GM19372 (cell line): Measurements from ENCODE around the gene VPS4A.

Source experiments
- ATAC-seq: cut with Tn5 transposase; IDR thresholded peaks from one replicate; pipeline ENCODE4 v1.9.1; 2021; ENCODE audit warnings: mild to moderate bottlenecking, low read depth, moderate library complexity; ENCODE audit not compliant: unreplicated experiment

VPS4A gene

DNA sequence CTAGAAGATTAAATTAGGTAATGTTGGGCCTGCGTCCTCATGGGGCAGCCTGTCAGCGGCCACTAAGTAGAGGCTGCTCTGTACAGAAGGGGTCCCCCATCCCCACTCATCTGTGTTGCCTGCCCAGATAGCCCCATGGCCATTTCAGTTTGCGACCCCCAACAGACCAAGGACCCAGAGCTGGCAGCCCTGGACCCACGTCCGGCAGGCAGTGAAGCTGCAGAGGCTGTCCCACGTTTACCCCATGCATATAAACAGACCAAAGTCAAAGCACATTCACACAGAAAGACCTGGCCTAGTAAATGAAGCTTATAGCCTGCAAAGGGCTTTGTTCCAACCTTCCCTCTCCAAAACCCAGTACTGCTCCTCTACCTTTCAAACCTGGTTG is 14.6 kb downstream of the VPS4A start:
- ATAC-seq: no peak

DNA sequence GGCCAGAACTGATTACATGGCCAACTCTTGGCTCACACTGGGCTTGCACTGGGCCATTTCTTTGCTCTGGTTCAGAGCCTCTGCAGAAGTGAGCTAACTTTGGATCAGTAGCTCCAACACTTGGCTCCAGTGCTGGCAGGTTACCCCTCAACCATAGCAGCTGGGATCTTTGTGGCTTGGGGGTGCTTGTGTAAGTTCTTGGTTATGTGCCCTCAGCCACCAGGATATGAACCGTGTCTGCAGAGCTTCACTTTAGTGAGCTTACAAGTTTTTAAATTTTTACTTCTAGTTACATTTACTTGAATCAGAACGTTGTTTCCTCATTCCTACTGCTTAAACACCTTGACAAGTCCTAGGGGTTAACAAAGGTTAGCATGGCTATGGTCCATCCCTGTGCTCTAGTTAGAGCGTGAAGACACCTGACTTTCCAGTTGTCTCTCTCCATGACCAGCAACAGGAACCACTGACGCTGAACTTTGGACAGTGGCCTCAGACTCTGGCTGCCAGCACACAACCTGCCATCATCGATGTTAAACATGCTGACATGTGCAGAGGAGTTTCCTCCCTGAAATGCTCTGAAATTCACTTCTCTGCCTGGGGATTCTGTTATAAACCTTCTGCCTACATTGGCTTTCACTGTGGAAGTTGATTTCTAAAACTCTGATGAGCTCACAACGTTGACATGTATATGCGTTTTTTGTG is 15.2 kb downstream of the VPS4A start:
- no peak for ATAC-seq

DNA sequence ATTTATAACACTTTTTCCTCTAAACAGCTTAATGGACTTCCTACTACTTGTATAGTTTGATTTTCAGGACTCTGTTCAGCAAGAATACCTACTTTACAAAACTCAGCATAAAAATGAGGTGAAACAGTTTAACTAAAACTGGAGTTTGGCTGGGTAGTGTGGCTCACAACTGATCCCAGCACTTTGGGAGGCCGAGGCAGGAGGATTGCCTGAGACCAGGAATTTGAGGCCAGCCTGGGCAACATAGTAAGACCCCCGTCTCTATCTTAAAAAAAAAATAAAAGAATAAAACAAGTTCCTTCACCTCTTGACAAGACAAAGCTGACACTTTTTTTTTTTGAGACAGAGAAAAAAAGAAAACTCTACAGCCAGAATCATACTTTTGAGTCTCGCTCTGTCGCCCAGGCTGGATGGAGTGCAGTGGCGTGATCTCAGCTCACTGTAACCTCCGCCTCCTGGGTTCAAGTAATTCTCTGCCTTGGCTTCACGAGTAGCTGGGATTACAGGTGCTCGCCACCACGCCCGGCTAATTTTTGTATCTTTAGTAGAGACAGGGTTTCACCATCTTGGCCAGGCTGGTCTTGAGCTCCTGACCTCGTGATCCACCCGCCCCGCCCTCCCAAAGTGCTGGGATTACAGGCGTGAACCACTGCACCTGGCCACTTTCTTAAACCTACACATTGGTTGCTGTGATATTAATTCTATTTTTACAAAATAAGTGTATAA is 16.6 kb downstream of the VPS4A start:
- no peak for ATAC-seq

DNA sequence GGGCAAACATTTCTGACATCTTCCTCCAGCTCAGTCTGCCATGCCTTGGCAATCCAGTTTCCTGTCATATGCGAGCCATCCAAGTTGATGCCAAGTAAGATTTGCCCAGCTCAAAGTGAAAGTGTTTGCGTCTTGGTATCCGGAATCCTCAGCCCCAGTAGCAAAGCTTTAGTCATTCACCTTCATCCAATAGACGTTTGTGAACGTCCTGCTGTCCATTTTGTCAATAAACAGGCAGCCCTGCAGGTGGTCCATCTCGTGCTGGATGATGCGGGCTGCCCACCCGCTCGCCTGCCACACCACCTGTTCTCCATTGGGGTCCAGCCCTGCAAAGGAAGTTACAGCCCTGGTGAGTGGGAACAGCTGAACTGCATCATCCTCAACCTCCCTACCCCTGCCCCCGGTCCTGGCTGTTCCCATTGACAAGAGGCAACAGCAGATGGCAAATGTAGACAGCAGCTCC is 17.7 kb downstream of the VPS4A start:
- ATAC-seq: no peak

DNA sequence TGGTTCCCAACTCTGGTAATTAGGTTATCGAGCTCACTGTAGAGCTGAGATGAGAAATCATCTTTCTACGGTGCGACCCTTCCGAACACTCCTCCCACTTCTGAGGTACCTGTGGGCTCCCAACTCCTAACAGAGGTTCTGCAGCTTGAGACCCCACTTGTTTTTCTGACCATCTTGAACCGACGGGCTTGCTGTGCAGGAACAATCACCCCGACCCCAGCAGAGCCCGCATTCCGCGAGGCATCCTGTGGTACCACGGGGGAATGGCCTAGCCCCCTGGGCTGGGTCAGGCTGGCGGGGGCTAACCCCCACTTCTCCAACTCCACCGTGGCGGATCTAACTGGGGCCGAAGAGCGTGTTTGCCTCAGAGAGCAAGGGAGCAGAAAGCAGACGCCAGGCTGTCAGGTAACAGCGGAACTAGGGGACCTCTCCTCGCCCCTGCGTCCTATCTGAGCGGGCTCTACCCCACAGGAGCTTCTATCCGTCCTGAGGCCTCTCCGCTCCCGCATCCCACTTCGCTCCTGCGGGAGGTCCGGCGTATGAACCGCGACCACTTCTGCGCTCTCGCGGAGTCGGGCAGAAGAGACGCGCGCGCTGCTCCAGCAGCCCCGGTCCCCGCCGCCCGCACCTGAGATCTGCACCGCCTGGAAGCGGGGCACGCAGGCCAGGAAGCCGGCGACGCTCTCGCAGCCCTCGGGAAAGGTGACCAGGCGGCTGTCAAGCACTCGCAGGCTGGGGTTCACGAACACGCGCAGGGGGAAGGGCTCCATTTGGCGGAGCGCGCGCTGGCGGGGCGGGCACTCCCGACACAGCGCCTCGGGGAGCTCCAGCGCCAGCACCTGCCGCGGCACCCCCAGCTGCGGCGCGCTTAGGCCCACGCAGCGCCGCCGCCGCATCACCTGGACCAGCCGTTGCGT is 18.5 kb downstream of the VPS4A start:
- ATAC-seq: peak; percentile 36

DNA sequence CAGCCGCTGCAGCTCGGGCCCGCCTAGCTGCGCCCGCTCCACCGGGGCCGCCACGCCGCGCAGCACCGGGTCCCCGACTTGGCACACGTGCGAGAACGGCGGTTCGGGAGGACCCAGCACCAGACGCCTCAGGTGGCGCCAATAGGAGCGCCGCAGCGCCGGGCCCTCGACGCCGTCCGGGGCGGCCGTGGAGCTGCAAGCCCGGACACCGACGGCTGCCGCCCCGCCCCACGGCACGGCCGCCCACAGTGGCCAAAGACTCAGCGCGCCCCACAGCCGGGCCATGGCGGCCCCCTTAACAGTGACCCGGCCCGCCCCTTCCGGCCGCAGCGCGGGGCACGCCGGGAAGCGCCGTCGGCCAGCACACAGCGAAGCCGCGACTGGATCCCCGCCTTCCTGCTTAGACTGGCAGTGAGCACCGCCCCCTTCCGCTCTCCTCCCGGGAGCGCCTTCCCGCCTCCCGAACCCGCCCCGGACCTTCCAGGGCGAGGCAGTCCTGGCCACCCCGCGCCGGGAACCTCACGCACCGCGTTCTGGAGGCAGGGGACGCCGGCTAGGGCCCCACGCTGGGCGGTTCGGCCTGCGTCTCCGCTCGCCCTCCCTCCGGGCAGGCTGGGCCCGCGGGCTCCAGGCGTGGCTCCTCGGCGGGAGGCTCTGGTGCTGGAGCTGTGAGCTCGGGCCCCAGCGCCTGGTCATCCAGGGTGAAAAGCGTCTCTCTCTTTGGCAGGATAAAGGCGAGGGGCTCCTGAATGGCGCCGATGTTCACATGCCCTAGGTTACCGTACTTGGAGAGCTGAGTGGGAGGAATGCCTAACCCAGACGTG is 19.3 kb downstream of the VPS4A start, which contains the start of gene PDF:
TSS of gene PDF (minus strand) at position 303 of the 824 bp plus-strand sequence. CDS start at position 285, 18 bp downstream.
- peak; percentile 90 for ATAC-seq

DNA sequence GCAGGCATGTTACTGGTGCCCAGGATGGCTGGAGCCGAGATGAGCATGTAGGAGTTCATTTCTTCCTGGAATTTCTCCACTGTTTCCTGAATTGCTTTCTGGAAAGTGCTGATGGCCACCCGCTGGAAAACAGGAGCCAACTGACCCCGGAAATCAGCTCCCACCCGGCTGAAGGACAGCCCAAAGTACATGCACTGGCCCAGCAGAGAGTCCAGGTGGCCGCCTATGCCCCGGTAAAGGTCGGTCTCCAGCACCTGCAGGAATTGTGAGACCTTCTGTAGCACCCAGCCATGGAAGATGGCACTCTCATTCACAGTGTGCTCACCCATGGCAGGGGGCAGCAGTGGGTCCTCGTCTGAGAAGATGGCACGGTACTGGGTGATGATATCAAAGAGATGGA is 23.5 kb downstream of the VPS4A start:
- no peak for ATAC-seq

DNA sequence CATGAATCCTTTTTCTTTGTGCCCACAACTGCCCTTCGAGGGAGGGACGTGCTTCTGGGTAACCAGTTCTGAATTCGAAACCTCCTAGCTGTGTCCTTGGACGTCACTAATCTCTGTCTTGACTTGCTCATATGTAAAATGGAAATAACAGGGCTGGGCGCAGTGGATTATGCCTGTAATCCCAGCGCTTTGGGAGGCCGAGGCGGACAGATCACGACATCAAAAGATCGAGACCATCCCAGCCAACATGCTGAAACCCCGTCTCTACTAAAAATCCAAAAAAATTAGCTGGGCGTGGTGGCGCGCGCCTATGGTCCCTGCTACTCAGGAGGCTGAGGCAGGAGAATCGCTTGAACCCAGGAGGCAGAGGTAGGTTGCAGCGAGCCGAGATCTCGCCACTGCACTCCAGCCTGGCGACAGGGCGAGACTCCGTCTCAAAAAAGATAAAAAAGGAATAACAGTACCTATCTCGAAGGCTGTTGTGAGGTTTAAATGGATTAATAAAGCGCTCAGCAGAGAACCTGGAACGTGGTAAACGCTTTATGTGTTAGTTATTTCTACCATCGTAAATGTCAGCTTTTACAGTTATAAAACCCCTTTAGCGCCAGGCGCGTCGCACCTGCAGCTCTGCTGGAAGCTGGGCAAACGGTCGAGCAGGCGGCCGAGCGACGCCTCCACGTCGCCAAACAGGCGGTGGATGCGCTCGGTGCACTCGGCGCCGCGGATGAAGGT is 27.6 kb downstream of the VPS4A start:
- ATAC-seq: no peak

DNA sequence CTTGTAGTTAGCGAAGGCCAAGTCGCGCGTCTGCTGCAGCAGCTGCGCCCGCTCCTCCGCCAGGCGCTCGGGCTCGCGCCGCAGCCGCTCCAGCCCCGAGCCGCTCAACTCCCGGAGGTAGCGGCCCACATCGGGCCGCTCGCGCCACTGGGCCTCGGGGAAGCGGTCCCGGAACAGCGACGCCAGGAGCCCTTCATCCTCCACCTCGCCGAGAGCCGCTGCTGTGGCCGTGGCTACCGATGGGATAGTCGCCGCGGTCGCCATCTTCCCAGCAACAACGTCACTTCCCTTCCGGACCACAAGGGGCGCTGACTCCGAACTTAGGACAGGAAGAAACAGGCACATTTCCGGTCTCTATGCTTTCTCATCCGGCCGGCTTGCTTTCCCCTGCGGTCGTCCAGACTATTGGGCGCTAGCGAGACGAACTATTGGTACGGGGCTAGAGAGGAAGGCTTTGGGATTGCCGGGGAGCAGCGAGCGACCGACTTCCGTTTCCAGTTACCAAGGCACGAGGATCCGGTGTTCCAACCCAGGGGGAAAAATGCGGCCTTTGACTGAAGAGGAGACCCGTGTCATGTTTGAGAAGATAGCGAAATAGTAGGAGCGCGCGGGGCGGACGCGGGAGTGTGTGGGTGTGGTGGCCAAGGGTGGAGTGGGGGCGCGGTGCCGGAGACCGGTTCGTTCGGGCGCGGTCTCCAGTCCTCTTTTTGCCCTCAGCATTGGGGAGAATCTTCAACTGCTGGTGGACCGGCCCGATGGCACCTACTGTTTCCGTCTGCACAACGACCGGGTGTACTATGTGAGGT is 28.3 kb downstream of the VPS4A start, which contains the start of the genes COG8 and NIP7:
TSS of gene COG8 (minus strand) at position 276 of the 806 bp plus-strand sequence. CDS start at position 264, 12 bp downstream.
TSS of gene NIP7 (plus strand) at position 484 of the 806 bp plus-strand sequence. CDS start at position 542, 58 bp downstream.
- peak; percentile 87 for ATAC-seq

DNA sequence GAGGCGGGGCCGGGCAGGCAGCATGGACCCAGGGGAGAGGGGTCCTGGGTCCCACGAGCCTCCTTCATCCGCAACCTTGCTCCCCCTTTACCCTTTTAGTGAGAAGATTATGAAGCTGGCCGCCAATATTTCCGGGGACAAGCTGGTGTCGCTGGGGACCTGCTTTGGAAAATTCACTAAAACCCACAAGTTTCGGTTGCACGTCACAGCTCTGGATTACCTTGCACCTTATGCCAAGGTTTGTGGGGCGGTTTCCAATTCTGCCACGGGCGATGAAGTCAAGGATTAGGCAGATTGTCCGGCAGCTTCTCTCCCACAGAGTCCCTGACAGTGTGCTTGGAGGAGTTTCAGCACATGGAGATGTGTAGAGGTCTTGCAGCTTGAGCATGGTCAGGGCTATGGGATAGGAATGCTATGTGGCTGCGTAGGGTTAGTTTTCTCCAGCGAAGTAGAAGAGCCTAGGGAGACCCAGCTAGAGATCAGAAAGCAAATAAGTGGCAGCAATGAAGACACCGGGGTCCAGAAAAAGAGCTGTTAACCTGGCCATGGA is 29.0 kb downstream of the VPS4A start:
- ATAC-seq: no peak

DNA sequence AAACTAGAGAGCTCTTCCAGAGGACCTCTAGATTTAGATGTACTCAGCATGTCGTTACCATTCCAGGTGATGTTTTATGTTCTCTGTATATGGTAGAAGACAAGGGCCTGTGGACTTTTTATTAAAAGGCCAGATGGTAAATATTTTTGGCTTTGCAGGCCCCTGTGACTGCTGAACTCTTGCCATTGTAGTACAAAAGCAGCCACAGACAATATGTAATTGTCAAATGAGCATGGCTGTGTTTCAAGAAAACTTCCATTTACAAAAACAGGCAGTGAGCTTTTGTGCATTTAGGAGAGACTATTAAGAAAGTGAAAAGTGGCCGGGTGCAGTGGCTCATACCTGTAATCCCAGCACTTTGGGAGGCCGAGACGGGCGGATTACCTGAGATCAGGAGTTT is 33.0 kb downstream of the VPS4A start:
- no peak for ATAC-seq

DNA sequence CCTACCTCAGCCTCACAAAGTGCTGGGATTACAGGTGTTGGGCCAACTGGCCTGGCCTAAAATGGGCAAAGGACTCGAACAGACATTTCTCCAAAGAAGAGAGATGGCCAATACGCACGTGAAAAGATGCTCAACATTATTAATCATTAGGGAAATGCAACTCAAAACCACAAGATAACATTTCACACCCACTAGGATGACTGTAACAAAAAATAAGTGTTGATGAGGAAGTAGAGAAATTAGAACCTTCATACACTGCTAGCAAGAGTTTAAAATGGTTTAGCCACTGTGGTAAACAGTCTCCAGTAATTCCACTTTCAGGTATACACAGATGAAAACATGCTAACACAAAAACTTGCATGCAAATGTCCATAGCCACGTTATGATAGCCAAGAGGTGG is 34.8 kb downstream of the VPS4A start:
- ATAC-seq: no peak

DNA sequence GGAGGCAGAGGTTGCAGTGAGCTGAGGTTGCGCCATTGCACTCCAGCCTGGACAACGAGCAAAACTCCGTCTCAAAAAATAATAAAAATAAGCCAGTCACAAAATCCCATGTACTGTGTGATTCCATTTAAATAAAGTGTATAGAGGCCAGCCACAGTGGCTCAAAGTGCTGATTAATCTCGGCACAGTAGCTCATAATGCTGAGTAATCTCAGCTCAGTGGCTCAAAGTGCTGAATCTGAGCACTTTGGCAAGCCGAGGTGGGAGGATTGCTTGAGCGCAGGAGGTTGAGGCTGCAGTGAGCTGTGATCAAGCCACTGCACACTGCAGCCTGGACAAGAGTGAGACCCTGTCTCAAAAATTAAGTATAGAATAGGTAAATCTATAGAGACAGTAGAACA is 35.5 kb downstream of the VPS4A start:
- no peak for ATAC-seq

DNA sequence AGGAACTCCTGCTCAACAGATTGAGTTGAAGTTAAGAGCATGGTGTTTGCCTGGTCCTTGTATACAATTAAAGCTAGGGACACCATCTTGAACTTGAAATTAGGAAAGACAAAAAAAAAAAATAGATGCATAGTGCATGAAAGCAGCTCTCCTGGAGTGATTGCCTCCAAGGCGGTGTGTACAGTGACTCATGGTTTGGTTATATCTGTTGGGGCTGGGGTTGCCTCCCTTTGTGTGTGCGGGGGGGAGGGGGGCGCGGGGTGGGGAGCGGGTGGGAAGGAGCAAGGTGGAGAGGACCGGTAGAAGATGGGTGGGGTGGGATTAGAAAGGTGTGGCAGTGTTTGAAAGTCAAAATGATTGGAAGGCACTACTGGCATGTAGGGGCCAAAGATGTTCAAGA is 37.1 kb downstream of the VPS4A start:
- ATAC-seq: no peak

DNA sequence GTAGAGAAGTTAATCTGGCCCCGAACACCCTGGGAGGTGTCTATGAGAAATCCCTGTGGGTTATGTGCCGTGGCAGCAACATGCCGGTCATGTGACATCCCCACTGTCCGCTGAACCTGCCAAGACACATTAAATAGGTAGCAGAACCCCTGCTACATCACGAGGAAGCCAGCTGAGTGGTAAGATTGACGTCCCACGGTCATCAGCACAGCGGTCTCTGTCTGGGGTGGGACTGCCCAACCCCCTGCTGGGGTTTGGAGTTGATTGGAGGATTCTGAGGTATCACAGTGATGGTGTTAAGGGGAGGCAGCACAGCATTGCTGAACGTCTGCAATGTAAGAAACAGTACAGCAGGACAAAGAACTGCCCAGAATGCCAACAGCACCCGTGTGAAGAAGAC is 38.4 kb downstream of the VPS4A start:
- no peak for ATAC-seq

DNA sequence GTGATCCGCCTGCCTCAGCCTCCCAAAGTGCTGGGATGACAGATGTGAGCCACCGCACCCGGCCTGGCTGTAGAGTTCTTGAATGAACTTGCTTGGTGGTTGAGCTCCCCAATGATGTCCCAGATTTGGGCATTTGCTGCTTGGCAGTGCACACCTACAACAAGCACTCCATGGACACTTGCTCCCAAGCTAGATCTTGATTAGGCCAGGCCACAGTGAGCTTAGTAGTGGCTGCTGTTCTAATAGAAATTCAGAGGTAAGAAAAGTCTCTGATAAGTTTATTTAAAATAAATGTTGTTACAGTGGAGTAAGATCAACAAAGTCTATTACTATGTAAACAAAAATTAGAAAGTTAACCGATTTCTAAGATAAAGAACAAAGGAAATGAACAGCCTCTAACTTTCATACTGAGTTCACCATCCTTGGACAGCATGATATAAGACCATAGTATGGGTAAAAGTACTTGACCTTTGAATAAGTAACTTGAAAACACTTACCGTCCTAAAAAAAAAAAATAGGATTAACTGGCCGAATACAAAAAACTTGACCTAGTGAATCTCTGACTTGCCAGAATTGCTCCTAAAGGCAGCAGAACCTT is 39.5 kb downstream of the VPS4A start:
- no peak for ATAC-seq

DNA sequence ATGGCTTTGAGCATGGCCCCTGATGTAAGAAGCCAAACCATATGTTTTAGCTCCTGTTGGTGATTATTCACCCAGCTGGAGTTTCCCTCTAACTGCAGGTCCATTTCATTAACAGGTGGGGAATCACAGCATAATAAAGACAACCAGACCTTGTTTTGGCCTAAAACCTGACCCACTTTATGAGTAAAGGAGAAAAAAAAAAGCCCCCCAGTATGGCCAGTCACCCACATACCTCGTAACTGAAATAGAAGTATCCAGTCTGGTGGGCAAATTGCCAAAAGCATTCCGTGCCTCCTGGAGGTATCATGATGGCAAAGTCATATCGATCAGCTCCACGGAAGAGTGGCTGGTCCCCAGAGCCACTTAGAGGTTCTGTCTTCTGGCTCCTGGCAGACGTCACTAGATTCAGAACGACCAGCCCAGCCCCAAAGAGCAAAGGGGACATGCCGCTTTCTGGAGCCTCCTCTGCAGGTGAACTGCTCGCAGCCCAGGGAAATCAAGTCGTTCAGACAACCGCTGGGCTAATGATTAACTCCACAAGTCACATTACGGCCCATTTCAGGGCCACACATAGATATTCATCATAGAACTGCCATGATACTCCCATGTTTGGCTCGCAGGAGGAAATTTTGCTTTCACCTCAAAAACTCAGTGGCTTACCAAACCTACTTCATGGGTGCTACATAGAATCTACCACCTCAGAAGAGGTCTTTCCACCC is 40.3 kb downstream of the VPS4A start, which contains the start of gene TMED6:
TSS of gene TMED6 (minus strand) at position 478 of the 719 bp plus-strand sequence. CDS start at position 445, 33 bp downstream.
- ATAC-seq: no peak
